ENCODE data around the gene TCAIM. TPM values are rescaled to one million over a fixed set of nuclear protein-coding genes. Genes with fewer than 3 reads are reported as not detected.

The TCAIM gene
- total RNA-seq, 1 donor from 2014 or later: 28.5 TPM

Other genes with a start within 250 kb of the TCAIM start
- under 0.01 TPM for gene TOPAZ1, start 96.9 kb upstream of the TCAIM start, total RNA-seq
- 41.6 TPM for gene ZNF445, start 138.9 kb downstream of the TCAIM start, total RNA-seq
- gene ZKSCAN7, start 216.4 kb downstream of the TCAIM start, total RNA-seq: 21.9 TPM
- gene ZNF660, start 246.2 kb downstream of the TCAIM start, total RNA-seq: 11.3 TPM